Central memory CD4-positive, alpha-beta T cell (primary cell): ENCODE data around the gene MST1.

Experiments
- DNase-seq: peaks from one replicate; pipeline ENCODE4 v3.0.0; 2022

MST1 gene

GRCh38 chr3:49673715-49674496, 15.4 kb downstream of the MST1 start, which contains the start of gene APEH:
Gene APEH (plus strand): TSS chr3:49674351. CDS start chr3:49674402, 51 bp downstream.
- DNase-seq = peak; percentile 97

- no peak for DNase-seq
Measured at GRCh38 chr3:49673121-49673714, 16.1 kb downstream of the MST1 start.

GRCh38 chr3:49671291-49672288, 17.7 kb downstream of the MST1 start:
- DNase-seq = peak; percentile 63

GRCh38 chr3:49670940-49671290, 18.4 kb downstream of the MST1 start:
- DNase-seq = no peak

GRCh38 chr3:49669352-49669751, 19.9 kb downstream of the MST1 start:
- no peak for DNase-seq

- DNase-seq = no peak
Measured at GRCh38 chr3:49668861-49669260, 20.4 kb downstream of the MST1 start.

GRCh38 chr3:49668414-49668797, 20.9 kb downstream of the MST1 start:
- no peak for DNase-seq

- DNase-seq = no peak
Measured at GRCh38 chr3:49667701-49668413, 21.4 kb downstream of the MST1 start.

DNA sequence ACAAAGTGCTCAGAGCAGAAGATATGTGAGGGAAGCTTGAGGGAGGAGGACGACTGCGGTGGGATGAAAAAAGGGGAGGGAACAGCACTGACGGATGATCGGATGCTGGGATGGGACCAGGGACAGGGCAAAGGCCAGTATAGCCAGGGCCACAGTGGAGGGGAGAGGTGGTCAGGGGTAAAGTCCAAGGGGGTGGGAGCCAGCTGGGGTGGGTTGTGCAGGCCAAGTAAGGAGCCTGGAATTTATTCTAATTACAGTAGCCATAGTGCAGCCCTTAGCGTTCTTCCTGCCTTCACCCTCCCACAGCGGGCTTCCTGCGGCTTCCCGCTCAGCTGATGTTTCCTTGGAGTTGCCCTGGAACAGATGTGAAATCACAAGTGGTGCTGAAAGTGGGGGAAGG, 22.7 kb downstream of the MST1 start:
- DNase-seq = no peak

DNA sequence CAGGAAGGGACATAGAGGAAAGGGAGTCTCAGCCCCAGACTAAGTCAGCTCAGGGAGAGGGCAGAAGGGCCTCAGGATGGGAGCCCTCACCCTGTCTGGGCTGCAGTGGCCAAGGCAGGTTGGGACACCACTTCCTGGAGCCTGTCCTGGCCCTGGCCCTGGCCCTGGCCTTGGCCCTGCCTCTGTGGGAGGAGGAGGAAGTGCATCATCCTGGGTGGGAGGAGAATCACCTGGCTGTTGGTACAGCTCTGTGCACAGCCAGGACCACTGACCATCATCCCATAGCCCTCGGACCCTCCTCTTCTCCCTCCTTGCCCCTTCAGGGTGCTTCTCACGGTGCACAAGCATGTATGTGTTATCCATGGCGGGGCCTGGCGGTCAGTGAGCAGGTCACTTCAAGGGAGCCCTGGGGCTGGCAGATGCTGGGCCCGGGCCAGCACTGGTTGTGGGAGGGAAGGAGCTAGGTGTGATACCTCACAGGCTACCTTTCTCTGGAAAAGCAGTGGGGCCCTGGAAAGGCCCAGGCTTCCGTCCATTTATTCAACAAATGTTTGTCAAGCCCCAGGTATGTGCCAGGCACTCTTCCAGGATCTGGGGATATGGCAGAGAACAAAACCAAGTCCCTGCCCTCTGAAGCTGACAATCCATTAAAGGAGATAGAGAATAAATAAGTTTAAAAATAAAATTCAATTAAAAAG, 23.3 kb downstream of the MST1 start:
- DNase-seq = no peak

DNA sequence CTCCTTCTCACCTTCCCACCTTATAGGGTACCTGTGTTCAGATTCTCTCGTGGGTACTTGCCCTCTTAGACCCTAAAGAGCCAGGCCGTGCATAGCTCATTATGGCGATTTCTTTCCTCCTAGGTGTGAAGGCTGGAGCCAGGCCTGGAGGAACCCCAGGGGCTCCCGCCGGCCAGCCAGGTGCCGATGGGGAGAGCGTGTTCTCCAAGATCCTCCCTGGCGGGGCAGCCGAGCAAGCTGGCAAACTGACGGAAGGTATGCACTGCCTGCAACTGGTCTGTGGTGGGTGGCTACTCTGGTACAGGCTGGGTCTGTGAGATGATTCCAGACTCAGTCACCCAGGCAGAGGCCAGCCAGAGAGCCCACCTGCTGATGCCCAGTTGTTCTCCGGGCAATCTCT, 25.0 kb downstream of the MST1 start:
- no peak for DNase-seq

DNA sequence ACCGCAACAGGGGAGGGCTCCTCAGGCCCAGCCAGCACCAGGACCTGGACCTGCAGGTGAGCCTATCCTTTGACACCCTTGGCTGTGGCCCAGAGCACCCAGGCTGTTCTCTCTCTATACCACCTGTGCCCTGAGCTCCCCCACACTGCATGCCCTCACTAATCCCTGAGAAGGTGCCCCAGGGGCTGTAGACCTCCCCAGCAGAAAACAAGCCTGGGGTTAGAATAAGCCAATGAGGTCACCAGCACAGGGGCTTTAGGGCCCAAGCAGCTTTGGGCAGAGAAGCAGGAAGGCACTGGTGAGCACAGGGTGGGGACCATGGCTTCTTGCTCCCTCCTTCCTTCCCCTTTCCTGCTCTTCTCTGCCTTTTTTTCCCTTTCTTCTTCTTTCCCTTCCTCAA, 25.4 kb downstream of the MST1 start:
- DNase-seq = no peak

GRCh38 chr3:49662720-49663413, 26.4 kb downstream of the MST1 start:
- no peak for DNase-seq

DNA sequence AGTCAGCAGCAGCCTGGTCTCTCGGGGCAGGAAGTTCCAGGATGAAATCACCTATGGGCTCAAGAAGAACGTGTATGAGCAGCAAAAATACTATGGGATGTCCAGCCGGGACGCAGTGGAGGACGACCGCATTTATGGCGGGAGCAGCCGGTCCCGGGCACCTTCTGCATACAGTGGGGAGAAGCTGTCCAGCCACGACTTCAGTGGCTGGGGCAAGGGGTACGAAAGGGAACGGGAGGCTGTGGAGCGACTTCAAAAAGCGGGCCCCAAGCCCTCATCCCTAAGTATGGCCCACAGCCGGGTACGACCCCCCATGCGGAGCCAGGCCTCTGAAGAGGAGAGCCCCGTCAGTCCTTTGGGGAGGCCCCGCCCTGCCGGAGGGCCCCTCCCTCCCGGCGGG, 27.3 kb downstream of the MST1 start:
- no peak for DNase-seq

DNA sequence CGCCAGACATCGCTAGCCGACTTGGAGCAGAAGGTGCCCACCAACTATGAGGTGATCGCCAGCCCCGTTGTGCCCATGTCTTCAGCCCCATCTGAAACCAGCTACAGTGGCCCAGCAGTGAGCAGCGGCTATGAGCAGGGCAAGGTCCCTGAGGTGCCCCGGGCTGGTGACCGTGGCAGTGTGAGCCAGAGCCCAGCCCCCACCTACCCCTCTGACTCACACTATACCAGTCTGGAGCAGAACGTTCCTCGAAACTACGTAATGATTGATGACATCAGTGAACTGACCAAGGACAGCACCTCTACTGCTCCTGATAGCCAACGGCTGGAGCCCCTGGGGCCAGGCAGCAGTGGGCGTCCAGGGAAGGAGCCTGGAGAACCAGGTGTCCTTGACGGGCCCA, 28.0 kb downstream of the MST1 start:
- DNase-seq = no peak

DNA sequence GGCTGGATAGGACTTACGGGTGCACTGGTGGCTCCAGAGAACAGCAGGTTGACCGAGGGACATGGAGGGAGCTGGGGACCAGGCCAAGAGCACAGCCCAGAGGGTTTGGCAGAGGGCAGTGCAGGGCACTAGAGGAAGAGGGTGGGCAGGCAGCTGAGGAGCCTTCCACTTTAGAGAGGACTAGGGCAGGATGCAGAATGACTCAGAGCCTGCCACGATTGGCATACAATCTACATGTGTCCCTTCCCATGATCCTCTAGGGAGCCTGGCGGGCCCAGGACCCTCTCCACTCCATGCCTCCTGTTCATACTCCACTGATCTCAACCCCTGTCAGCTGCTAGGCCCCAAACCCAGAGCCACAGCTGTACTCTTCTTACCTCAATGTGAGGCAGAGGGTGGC, 29.5 kb downstream of the MST1 start:
- no peak for DNase-seq

- DNase-seq = no peak
Measured at GRCh38 chr3:49658711-49659110, 30.6 kb downstream of the MST1 start.

- DNase-seq = no peak
Measured at GRCh38 chr3:49657208-49657915, 31.9 kb downstream of the MST1 start.

DNA sequence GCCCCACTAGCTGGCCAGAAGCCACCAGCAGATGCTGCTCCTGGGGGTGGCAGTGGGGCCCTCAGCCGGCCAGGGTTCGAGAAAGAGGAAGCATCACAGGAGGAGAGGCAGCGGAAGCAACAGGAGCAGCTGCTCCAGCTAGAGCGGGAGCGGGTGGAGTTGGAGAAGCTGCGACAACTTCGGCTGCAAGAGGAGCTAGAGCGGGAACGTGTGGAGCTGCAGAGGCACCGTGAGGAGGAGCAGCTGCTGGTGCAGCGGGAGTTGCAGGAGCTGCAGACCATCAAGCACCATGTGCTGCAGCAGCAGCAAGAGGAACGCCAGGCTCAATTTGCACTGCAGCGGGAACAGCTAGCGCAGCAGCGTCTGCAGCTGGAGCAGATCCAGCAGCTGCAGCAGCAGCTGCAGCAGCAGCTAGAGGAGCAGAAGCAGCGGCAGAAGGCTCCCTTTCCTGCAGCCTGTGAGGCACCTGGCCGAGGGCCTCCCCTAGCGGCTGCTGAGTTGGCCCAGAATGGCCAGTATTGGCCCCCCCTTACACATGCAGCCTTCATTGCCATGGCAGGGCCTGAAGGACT, 32.6 kb downstream of the MST1 start:
- no peak for DNase-seq

DNA sequence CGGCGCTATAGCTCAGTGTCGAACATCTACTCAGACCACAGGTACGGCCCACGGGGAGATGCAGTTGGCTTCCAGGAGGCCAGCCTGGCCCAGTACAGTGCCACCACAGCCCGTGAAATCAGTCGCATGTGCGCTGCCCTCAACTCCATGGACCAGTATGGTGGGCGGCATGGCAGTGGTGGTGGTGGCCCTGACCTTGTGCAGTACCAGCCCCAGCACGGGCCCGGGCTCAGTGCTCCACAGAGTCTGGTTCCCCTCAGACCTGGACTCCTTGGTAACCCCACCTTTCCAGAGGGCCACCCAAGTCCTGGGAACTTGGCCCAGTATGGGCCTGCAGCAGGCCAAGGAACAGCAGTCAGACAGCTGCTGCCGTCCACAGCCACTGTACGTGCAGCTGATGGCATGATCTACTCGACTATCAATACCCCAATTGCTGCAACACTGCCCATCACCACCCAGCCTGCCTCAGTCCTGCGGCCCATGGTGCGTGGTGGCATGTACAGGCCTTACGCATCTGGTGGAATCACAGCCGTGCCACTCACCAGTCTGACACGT, 33.5 kb downstream of the MST1 start:
- no peak for DNase-seq
